MCF 10A (cell line): Measurements from ENCODE around the gene ADAP1. TPM values are rescaled to one million over a fixed set of nuclear protein-coding genes. Genes with fewer than 3 reads are reported as not detected.
A peak's percentile ranks its signal among the peaks of the same experiment; 100 is the strongest.

Source experiments
- BruUV-seq: library from RNA; stranded (reverse); fragments of 400-500 nt; replicated peaks from 2 replicates; lab custom pipeline; 2021; lab: Mats Ljungman, UMichigan
- CTCF ChIA-PET: fragments of 300-600 bp; sonication (Branson Sonifier 250); formaldehyde crosslinking; extraction: SDS; loops from one replicate; lab custom pipeline; 2021; ENCODE audit warnings: antibody characterized with exemption, inconsistent platforms; lab: Yijun Ruan, JAX
- POLR2A ChIA-PET: fragments of 300-600, 350-650 bp; sonication (Branson Sonifier 250); formaldehyde crosslinking; extraction: SDS; loops from one replicate; lab custom pipeline; 2020; ENCODE audit warnings: antibody characterized with exemption, inconsistent platforms; lab: Yijun Ruan, JAX
- DNase-seq: peaks from one replicate; pipeline ENCODE4 v3.0.0-alpha.2; 2018; ENCODE audit not compliant: unreplicated experiment
- H3K27ac Mint-ChIP-seq: one replicate; pipeline ENCODE4 v1.8.0; 2022; ENCODE audit warnings: mild to moderate bottlenecking, low read depth, mixed read lengths; ENCODE audit not compliant: unreplicated experiment
- H3K27me3 Mint-ChIP-seq: one replicate; pipeline ENCODE4 v1.8.0; 2022; ENCODE audit warnings: mixed read lengths; ENCODE audit not compliant: insufficient read depth, unreplicated experiment
- H3K36me3 Mint-ChIP-seq: one replicate; pipeline ENCODE4 v1.8.0; 2022; ENCODE audit warnings: mild to moderate bottlenecking, moderate library complexity, mixed read lengths; ENCODE audit not compliant: insufficient read depth, unreplicated experiment
- H3K4me1 Mint-ChIP-seq: one replicate; pipeline ENCODE4 v1.8.0; 2022; ENCODE audit warnings: mixed read lengths; ENCODE audit not compliant: insufficient read depth, unreplicated experiment
- H3K4me3 Mint-ChIP-seq: one replicate; pipeline ENCODE4 v1.8.0; 2022; ENCODE audit warnings: mild to moderate bottlenecking, moderate library complexity, mixed read lengths; ENCODE audit not compliant: unreplicated experiment
- H3K9me3 Mint-ChIP-seq: one replicate; pipeline ENCODE4 v1.8.0; 2022; ENCODE audit warnings: mixed read lengths; ENCODE audit not compliant: unreplicated experiment
- CTCF ChIP-seq: fragments of 200-600 bp; IDR thresholded peaks from one replicate; pipeline ENCODE4 v1.8.0; 2022; ENCODE audit warnings: antibody characterized with exemption, mild to moderate bottlenecking; ENCODE audit not compliant: unreplicated experiment
- intact Hi-C: fragments of 100-400 bp; cut with micrococcal nuclease; formaldehyde crosslinking; loops from 2 replicates; pipeline ENCODE4 v1.14.1; 2022
- total RNA-seq: library from RNA; stranded (reverse); gene quantifications from 2 replicates; pipeline ENCODE4 v1.2.3, GENCODE V29; 2022

The ADAP1 gene
- total RNA-seq, 1 experiment from 2014 or later = 7.0 TPM

GRCh38 chr7:992709-993607 lies 38.5 kb upstream of the ADAP1 start:
- intact Hi-C loops = loop anchor here (1.0 kb wide), 1 partner anchor 183 kb away; no protein-coding TSS in a partner anchor
- ChIA-PET POLR2A (interaction anchor here (0.6 to 2.5 kb wide), 10 partner anchors 18 to 660 kb away, joined by 3 to 15 read pairs (median 4); partner anchors contain the start of genes COX19 and GPR146), CTCF (interaction anchor here (0.6 to 5.9 kb wide), 59 partner anchors 8 to 1369 kb away, joined by 3 to 98 read pairs (median 5); partner anchors contain the start of genes COX19 and CYP2W1)
- peak; percentile 93 for DNase-seq
- no peaks in the 10 kb centered on the region for H3K27me3 Mint-ChIP-seq
- H3K4me1 Mint-ChIP-seq = peaks cover 6% of the 10 kb centered on the region
- no peak overlapping the region for H3K27ac Mint-ChIP-seq
- no peak overlapping the region for H3K4me3 Mint-ChIP-seq
- TF ChIP-seq CTCF = peak; percentile 99
- H3K9me3 Mint-ChIP-seq = no peaks in the 10 kb centered on the region
- H3K36me3 Mint-ChIP-seq = peaks cover 25% of the 10 kb centered on the region
- BruUV-seq = no TSS peak

DNA sequence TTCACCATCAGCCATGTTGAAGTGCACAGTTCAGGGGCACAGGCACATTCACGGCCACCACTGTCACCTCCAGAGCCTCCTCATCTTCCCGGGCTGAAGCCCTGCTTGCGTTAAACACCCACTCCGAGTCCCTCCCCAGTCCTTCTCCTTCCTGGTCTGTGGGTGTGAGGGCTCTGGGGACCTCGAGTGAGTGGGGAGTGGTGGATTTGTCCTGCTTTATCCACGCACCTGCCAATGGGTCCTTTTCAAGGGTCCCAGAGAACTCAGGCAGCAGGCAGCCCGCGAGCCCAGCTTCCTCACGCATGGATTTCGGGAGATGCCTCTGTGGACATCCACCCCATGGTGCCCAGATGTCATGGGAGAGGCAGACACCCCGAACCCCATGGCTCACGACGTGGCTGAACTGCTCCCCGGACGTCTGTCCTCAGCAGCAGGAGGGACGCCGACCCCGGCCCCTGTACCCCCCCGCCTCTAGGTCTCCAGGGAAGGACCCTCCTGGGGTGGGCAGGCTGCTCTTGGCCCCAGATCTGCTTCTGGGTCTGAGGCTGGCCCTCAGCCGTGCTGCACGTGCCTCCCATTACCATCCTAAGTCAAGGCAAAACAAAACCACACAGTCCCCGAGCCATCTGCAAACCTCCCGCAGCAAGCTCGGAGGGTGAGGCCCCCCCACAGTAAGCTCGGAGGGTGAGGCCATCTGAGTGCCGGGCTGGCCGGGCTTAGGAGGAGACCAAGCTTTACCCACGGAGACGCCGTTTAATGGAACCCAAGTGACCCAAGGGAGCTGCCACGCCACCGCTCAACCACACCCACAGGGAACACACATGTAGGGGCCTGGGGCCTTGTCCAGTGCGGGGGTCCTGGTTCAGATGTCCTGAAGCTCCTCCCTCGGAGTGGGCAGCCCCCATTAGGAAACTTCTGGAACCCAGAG lies 37.5 kb upstream of the ADAP1 start:
- no peak overlapping the region for H3K27ac Mint-ChIP-seq
- H3K9me3 Mint-ChIP-seq = no peaks in the 10 kb centered on the region
- ChIA-PET POLR2A (interaction anchor here (1.1 to 2.5 kb wide), 3 partner anchors 53 to 95 kb away, joined by 3 to 15 read pairs (median 14); partner anchors contain the start of gene GPR146), CTCF (interaction anchor here (0.6 to 5.9 kb wide), 36 partner anchors 8 to 194 kb away, joined by 3 to 98 read pairs (median 6); partner anchors contain the start of genes COX19 and CYP2W1)
- no TSS peak for BruUV-seq
- no peaks in the 10 kb centered on the region for H3K27me3 Mint-ChIP-seq
- TF ChIP-seq CTCF = no peak
- H3K4me1 Mint-ChIP-seq = peaks cover 6% of the 10 kb centered on the region
- DNase-seq = no peak
- H3K36me3 Mint-ChIP-seq = peaks cover 20% of the 10 kb centered on the region
- H3K4me3 Mint-ChIP-seq = no peak overlapping the region
- intact Hi-C loops = no loop called here

- no peak overlapping the region for H3K27ac Mint-ChIP-seq
- intact Hi-C loops = no loop called here
- POLR2A ChIA-PET = no interaction called here
Observed at GRCh38 chr7:990933-991728, 36.7 kb upstream of the ADAP1 start.

More at GRCh38 chr7:990933-991728, 36.7 kb upstream of the ADAP1 start:
- Mint-ChIP-seq H3K4me1 (peaks cover 6% of the 10 kb centered on the region), H3K4me3 (no peak overlapping the region), H3K27me3 (no peaks in the 10 kb centered on the region), H3K36me3 (peaks cover 16% of the 10 kb centered on the region), H3K9me3 (no peaks in the 10 kb centered on the region)
- CTCF ChIA-PET = interaction anchor here (0.6 to 5.0 kb wide), 7 partner anchors 13 to 192 kb away, joined by 3 to 98 read pairs (median 22); partner anchors contain the start of gene COX19
- no TSS peak for BruUV-seq
- no peak for TF ChIP-seq CTCF
- no peak for DNase-seq
